ENCODE data around the gene C9orf85. TPM values are rescaled to one million over a fixed set of nuclear protein-coding genes. Genes with fewer than 3 reads are reported as not detected.

Gene C9orf85
- total RNA-seq, 1 donor: 11.2 TPM

DNA sequence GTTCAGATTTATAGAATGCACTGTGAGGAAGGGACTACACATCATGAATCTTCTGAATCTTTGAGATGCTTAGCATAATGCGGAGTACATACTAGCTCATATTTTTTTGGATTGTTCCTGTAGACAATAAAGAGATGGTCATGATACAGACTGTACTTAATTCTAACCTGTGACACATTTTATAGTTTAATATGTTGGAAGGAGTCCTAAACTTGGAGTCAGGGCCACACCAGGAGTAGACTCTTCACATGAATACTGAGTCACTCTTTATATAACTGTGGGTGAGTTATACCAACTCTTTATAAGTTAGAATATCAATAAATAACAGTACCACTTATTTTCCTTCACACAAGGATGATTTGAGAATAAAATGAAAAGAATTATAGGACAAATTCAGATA is 16.9 kb downstream of the C9orf85 start:
- peaks cover 3% of the 10 kb centered on the region for H4K20me1 ChIP-seq (ENCODE audit: insufficient read depth, low read length)
- H3K9me3 ChIP-seq (ENCODE audit: low read depth, low read length): no peaks in the 10 kb centered on the region
- H3K4me3 ChIP-seq (ENCODE audit: insufficient read depth, low read length): no peak overlapping the region
- peaks cover 24% of the 10 kb centered on the region for H3K4me1 ChIP-seq (ENCODE audit: insufficient read depth, low read length)
- H2AFZ ChIP-seq (ENCODE audit: low read length): no peak overlapping the region
- no peaks in the 10 kb centered on the region for H3K27me3 ChIP-seq (ENCODE audit: insufficient read depth, low read length)
- peaks cover 53% of the 10 kb centered on the region for H3K79me2 ChIP-seq (ENCODE audit: insufficient read depth, low read length)
- peak overlapping the region; percentile 83 for H3K27ac ChIP-seq (ENCODE audit: low read depth, low read length)
- TF ChIP-seq CTCF (IDR thresholded peaks at IDR 0.05; ENCODE audit: extremely low read depth, low read depth, low read length): no peak
- H3K4me2 ChIP-seq (ENCODE audit: insufficient read depth, low read length): no peak overlapping the region
- DNase-seq (ENCODE audit: insufficient read length, low spot score, missing footprints): no peak
- H3K36me3 ChIP-seq (ENCODE audit: insufficient read depth, low read length): no peaks in the 10 kb centered on the region

GRCh38 chr9:71928806-71929205 is 17.4 kb downstream of the C9orf85 start:
- Histone ChIP-seq H3K27ac (ENCODE audit: low read depth, low read length) (peak overlapping the region; percentile 83), H3K4me2 (ENCODE audit: insufficient read depth, low read length) (peak overlapping the region; percentile 3), H3K27me3 (ENCODE audit: insufficient read depth, low read length) (no peaks in the 10 kb centered on the region), H3K36me3 (ENCODE audit: insufficient read depth, low read length) (no peaks in the 10 kb centered on the region), H3K4me3 (ENCODE audit: insufficient read depth, low read length) (no peak overlapping the region), H2AFZ (ENCODE audit: low read length) (no peak overlapping the region), H3K9me3 (ENCODE audit: low read depth, low read length) (no peaks in the 10 kb centered on the region), H3K79me2 (ENCODE audit: insufficient read depth, low read length) (peaks cover 53% of the 10 kb centered on the region), H3K4me1 (ENCODE audit: insufficient read depth, low read length) (peaks cover 24% of the 10 kb centered on the region), H4K20me1 (ENCODE audit: insufficient read depth, low read length) (peaks cover 3% of the 10 kb centered on the region)
- TF ChIP-seq CTCF (IDR thresholded peaks at IDR 0.05; ENCODE audit: extremely low read depth, low read depth, low read length): no peak
- peak; percentile 85 for DNase-seq (ENCODE audit: insufficient read length, low spot score, missing footprints)

- Histone ChIP-seq H3K4me2 (ENCODE audit: insufficient read depth, low read length) (peak overlapping the region; percentile 3), H3K27me3 (ENCODE audit: insufficient read depth, low read length) (no peaks in the 10 kb centered on the region), H4K20me1 (ENCODE audit: insufficient read depth, low read length) (peaks cover 3% of the 10 kb centered on the region), H3K27ac (ENCODE audit: low read depth, low read length) (peak overlapping the region; percentile 83), H3K36me3 (ENCODE audit: insufficient read depth, low read length) (no peaks in the 10 kb centered on the region), H2AFZ (ENCODE audit: low read length) (no peak overlapping the region), H3K79me2 (ENCODE audit: insufficient read depth, low read length) (peaks cover 51% of the 10 kb centered on the region), H3K4me3 (ENCODE audit: insufficient read depth, low read length) (no peak overlapping the region), H3K9me3 (ENCODE audit: low read depth, low read length) (no peaks in the 10 kb centered on the region), H3K4me1 (ENCODE audit: insufficient read depth, low read length) (peaks cover 24% of the 10 kb centered on the region)
- DNase-seq (ENCODE audit: insufficient read length, low spot score, missing footprints): peak; percentile 56
- TF ChIP-seq CTCF (IDR thresholded peaks at IDR 0.05; ENCODE audit: extremely low read depth, low read depth, low read length): no peak
Observed at GRCh38 chr9:71929223-71929622, 17.8 kb downstream of the C9orf85 start.

GRCh38 chr9:71929791-71930440 is 18.5 kb downstream of the C9orf85 start:
- H3K4me1 ChIP-seq (ENCODE audit: insufficient read depth, low read length): peaks cover 24% of the 10 kb centered on the region

More at GRCh38 chr9:71929791-71930440, 18.5 kb downstream of the C9orf85 start:
- Histone ChIP-seq H3K9me3 (ENCODE audit: low read depth, low read length) (no peaks in the 10 kb centered on the region), H3K36me3 (ENCODE audit: insufficient read depth, low read length) (no peaks in the 10 kb centered on the region), H3K27ac (ENCODE audit: low read depth, low read length) (peak overlapping the region; percentile 83), H2AFZ (ENCODE audit: low read length) (no peak overlapping the region), H3K4me2 (ENCODE audit: insufficient read depth, low read length) (peak overlapping the region; percentile 3), H3K79me2 (ENCODE audit: insufficient read depth, low read length) (peaks cover 49% of the 10 kb centered on the region), H4K20me1 (ENCODE audit: insufficient read depth, low read length) (peaks cover 3% of the 10 kb centered on the region), H3K27me3 (ENCODE audit: insufficient read depth, low read length) (no peaks in the 10 kb centered on the region), H3K4me3 (ENCODE audit: insufficient read depth, low read length) (no peak overlapping the region)
- peak; percentile 87 for DNase-seq (ENCODE audit: insufficient read length, low spot score, missing footprints)
- TF ChIP-seq CTCF (IDR thresholded peaks at IDR 0.05; ENCODE audit: extremely low read depth, low read depth, low read length): no peak
